Cardiac muscle cell (in vitro differentiated cells and primary cell): ENCODE data around the gene SEC31B. TPM values are rescaled to one million over a fixed set of nuclear protein-coding genes. Genes with fewer than 3 reads are reported as not detected.

ENCODE experiments used
- DNase-seq, 2 donors: peaks; one replicate each; pipeline versions ENCODE4 v3.0.0 to v3.0.0-alpha.2; 2010 to 2017; ENCODE audit warnings: low read depth in 1 of 2, low spot score in 1 of 2
- H3K27ac ChIP-seq: fragments of 200-600 bp; sonication (generic); 2 replicates; pipeline ENCODE4 v1.5.1; 2016
- H3K27me3 ChIP-seq: fragments of 200-600 bp; sonication (generic); 2 replicates; pipeline ENCODE4 v1.6.0; 2016; ENCODE audit warnings: control low read depth
- H3K36me3 ChIP-seq: fragments of 200-600 bp; sonication (generic); 2 replicates; pipeline ENCODE4 v1.5.1; 2016; ENCODE audit warnings: control low read depth
- H3K4me1 ChIP-seq: fragments of 200-600 bp; sonication (generic); 2 replicates; pipeline ENCODE4 v1.8.1; 2017; ENCODE audit warnings: low read depth, mild to moderate bottlenecking, mixed run types
- H3K4me3 ChIP-seq: fragments of 200-600 bp; sonication (generic); 2 replicates; pipeline ENCODE4 v1.5.1; 2016; ENCODE audit warnings: mild to moderate bottlenecking
- H3K9me3 ChIP-seq: fragments of 200-600 bp; sonication (generic); 2 replicates; pipeline ENCODE4 v1.5.1; 2017; ENCODE audit warnings: low read depth, mild to moderate bottlenecking, control low read depth
- polyA plus RNA-seq: library from polyadenylated mRNA; unstranded; fragments of >200 nt; fragmentation: Nextera tagmentation; extraction: Ambion mirVana; gene quantifications from 2 replicates; pipeline ENCODE4 v1.2.1, GENCODE V29; 2016
- total RNA-seq: library from RNA; depleted of rRNA; stranded (reverse); fragments of >200 nt; gene quantifications from 2 replicates; pipeline ENCODE4 v1.2.3, GENCODE V29; 2016
- TF ChIP-seq, protein P1 (sequence below): IDR thresholded peaks from 2 replicates; pipeline ENCODE4 v1.5.1; 2012; ENCODE audit warnings: low read depth, mild to moderate bottlenecking, low read length

SEC31B gene
- total and polyA plus RNA-seq, 2 experiments from 2014 or later = 13.2 to 23.1 TPM

DNA sequence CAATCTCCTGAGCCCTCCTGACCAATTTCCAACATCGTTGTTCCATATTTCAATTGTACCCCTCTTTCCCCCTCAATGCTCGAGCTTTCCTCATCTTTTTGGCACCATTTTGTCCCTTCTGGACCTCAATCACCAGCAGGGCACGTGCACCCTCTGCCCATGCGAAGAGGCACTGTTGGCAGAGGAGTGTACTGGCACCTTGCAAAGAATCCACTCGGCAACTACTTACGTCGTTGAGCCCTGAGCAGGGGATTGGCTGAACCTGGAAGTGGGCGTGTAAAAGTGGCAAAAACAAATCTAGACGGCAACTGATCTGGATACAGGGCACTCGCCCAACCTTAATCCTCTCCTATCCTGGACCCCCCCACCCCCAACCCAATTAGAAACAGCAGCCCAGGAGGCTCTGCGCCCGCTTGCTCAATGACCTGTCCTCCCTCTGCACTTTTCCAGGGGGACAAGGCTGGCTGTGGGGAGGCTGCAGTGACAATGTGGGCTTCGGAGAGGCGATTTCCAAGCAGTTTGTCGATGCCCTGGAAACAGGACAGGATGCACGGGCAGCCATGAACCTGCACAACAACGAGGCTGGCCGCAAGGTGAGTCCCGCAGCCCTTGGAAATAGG, 38.1 kb downstream of the SEC31B start:
- H3K4me3 ChIP-seq = peak overlapping the region; percentile 34

DNA sequence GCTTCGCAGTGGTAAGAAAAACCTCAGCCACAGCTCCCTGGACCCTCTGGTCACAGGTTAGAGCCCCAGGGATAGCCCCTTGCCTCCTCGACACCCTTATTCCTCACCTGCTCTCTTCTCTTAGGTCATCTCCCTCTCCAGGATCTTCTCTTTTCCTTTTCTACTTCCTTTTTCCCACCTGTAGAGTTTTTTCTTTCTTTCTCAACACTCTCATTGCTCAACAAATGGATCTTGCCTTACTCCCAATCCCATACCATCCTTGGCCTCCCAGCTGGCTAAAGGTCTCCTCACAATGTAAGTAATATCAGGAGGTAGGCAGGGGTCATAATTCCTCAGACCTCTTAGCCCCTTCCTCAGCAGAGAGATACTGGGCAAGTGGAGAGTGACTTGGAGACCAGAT, 39.7 kb downstream of the SEC31B start:
- DNase-seq = no peak
- H3K27ac ChIP-seq = no peak overlapping the region
- peaks cover 78% of the 10 kb centered on the region for H3K27me3 ChIP-seq
- peaks cover 3% of the 10 kb centered on the region for H3K4me1 ChIP-seq
- H3K36me3 ChIP-seq = peaks cover 3% of the 10 kb centered on the region
- TF ChIP-seq, protein P1, sequence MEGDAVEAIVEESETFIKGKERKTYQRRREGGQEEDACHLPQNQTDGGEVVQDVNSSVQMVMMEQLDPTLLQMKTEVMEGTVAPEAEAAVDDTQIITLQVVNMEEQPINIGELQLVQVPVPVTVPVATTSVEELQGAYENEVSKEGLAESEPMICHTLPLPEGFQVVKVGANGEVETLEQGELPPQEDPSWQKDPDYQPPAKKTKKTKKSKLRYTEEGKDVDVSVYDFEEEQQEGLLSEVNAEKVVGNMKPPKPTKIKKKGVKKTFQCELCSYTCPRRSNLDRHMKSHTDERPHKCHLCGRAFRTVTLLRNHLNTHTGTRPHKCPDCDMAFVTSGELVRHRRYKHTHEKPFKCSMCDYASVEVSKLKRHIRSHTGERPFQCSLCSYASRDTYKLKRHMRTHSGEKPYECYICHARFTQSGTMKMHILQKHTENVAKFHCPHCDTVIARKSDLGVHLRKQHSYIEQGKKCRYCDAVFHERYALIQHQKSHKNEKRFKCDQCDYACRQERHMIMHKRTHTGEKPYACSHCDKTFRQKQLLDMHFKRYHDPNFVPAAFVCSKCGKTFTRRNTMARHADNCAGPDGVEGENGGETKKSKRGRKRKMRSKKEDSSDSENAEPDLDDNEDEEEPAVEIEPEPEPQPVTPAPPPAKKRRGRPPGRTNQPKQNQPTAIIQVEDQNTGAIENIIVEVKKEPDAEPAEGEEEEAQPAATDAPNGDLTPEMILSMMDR = no peak
- no peaks in the 10 kb centered on the region for H3K9me3 ChIP-seq
- H3K4me3 ChIP-seq = no peak overlapping the region

More for the DNA sequence above, 38.1 kb downstream of the SEC31B start:
- no peak overlapping the region for H3K27ac ChIP-seq
- peaks cover 91% of the 10 kb centered on the region for H3K27me3 ChIP-seq
- H3K36me3 ChIP-seq = peaks cover 4% of the 10 kb centered on the region
- peaks cover 3% of the 10 kb centered on the region for H3K4me1 ChIP-seq
- no peaks in the 10 kb centered on the region for H3K9me3 ChIP-seq
- peak; percentile 83 to 87 for DNase-seq
- TF ChIP-seq, protein P1 = no peak

DNA sequence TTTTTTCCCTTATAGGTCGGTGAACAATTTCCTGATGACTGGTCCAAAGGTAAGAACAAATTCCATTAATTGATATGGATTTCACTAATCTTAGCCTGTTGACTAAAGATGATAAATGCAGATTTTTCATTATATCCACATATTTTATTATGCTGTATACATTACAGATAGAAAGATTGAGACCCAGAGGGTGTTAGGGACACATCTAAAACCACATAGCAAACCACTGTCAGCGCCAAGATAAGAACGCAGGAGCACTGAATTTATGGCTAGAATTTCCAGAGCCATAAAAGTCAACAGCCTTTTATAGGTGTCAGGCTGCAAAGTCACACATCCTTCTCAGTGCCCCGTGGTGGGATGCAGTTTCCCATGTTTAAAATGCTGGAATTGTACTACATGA, 40.6 kb downstream of the SEC31B start:
- no peak for DNase-seq
- TF ChIP-seq, protein P1 = no peak

DNA sequence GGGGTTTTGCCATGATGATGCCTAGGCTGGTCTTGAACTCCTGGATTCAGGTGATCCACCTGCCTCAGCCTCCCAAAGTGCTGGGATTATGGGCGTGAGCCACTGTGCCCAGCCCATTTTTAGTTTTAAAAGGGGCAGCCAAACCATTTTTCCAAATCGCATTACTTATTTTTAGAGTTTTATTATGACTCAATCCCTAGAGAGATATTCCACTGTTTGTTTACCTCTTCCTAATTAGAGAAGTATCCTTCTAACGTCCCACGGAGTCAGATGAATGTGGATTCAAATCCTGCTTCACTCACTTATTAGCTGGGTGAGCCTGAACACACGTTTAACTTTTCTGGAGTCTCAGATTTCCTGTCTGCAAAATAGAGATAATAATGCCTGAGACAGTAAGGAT, 41.7 kb downstream of the SEC31B start:
- peaks cover 68% of the 10 kb centered on the region for H3K27me3 ChIP-seq
- H3K4me3 ChIP-seq = no peak overlapping the region
- no peaks in the 10 kb centered on the region for H3K9me3 ChIP-seq
- H3K27ac ChIP-seq = no peak overlapping the region
- TF ChIP-seq, protein P1 = no peak
- H3K4me1 ChIP-seq = peaks cover 3% of the 10 kb centered on the region
- DNase-seq = no peak
- no peaks in the 10 kb centered on the region for H3K36me3 ChIP-seq

More for the DNA sequence above, 40.6 kb downstream of the SEC31B start:
- Histone ChIP-seq H3K4me3 (no peak overlapping the region), H3K9me3 (no peaks in the 10 kb centered on the region), H3K4me1 (peaks cover 3% of the 10 kb centered on the region), H3K27ac (no peak overlapping the region), H3K27me3 (peaks cover 69% of the 10 kb centered on the region), H3K36me3 (no peaks in the 10 kb centered on the region)

DNA sequence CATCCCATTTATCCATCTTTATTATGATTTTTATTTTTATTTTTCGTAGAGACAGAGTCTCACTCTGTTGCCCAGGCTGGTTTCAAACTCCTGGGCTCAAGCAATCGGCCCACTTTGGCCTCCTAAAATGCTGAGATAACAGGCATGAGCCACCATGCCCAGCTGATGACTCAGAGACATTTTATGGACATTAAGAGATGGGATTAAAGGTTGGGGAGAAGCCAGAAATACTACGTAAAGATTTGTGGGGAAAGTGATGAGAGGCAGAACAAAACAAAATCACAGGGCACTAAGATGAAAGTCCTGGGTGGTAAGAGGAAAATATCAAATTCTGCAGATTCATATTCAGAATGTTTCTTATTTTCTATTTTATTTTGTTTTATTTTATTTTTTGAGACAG, 49.3 kb downstream of the SEC31B start:
- Histone ChIP-seq H3K27me3 (peaks cover 69% of the 10 kb centered on the region), H3K4me1 (no peaks in the 10 kb centered on the region), H3K9me3 (no peaks in the 10 kb centered on the region), H3K4me3 (no peak overlapping the region), H3K36me3 (no peaks in the 10 kb centered on the region), H3K27ac (no peak overlapping the region)
- TF ChIP-seq, protein P1 = no peak
- peak in 1 of 2 donors; percentile 44 for DNase-seq
